GM19372 (cell line): ENCODE data around the gene IRS2.

Source experiments
- ATAC-seq: cut with Tn5 transposase; IDR thresholded peaks from one replicate; pipeline ENCODE4 v1.9.1; 2021; ENCODE audit warnings: mild to moderate bottlenecking, low read depth, moderate library complexity; ENCODE audit not compliant: unreplicated experiment

Gene IRS2

GRCh38 chr13:109782823-109783431 lies 3.5 kb downstream of the IRS2 start:
- no peak for ATAC-seq

GRCh38 chr13:109782066-109782822 lies 4.1 kb downstream of the IRS2 start:
- ATAC-seq, result no peak

GRCh38 chr13:109781384-109782065 lies 4.9 kb downstream of the IRS2 start:
- no peak for ATAC-seq

DNA sequence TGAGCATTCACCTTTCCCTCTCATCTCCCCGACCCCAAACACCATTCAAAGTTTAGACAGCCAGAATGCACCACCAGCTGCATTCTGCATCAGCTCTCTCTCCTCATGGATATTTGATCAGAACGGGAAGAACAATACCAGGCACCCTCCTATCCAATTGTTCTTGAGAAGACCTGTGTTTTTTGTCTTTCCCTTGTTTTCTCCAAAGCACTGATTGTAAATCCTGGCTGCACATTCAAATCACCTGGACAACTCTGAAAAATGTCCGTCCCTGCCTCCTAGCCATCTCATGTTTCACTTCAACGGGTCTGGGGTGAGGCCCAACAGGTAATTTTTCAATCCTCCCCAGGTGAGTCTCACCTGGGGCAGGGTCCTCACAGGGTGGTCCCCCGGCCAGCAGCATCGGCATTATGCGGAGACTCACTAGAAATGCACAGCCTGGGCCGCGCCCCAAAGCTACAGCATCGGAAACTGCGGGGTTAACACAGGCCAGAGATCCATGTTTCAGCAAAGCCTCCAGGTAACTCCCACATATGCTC lies 5.5 kb downstream of the IRS2 start:
- ATAC-seq, result no peak

GRCh38 chr13:109779876-109780510 lies 6.4 kb downstream of the IRS2 start:
- no peak for ATAC-seq

- no peak for ATAC-seq
Observed at GRCh38 chr13:109779074-109779473, 7.3 kb downstream of the IRS2 start.

DNA sequence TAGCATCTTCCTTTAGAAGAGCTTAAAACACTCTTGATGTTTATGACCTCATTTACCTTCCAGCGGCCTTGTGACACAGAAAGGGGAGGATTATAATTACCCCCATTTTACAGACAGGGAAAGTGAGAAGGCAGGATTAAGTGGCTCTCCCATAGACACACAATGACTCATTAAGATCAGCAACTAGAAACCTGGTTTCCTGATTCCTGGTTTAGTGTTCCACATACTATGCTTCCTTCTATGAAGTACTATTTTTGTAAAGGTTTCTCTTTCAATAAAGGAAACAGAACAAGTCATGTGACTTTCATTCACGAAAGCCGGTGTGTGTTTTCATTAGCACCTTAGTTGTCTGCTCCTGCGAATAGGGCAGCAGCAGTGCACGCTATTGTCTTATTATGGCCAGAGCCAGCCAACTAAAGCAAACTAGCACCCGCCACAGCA lies 8.3 kb downstream of the IRS2 start:
- no peak for ATAC-seq

- ATAC-seq, result no peak
Observed at GRCh38 chr13:109776575-109776974, 9.8 kb downstream of the IRS2 start.

DNA sequence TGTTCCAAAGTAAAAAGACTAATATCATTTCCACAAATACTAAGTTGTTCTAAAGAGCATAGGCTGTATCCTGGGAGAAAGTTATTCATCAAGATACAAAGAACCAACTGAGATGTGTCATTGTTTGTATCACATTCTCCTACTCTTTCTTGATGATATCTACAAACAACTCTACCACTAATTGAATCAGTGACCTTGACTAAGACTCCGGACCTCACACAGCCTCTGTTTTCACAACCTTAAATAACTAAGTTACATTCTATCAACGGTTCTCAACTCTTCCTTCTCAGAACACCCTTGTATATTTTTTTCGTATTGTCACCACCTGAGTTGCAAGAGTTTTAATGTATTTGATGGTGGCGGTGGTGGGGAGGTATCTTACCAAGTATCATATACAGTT lies 12.6 kb downstream of the IRS2 start:
- ATAC-seq, result no peak

DNA sequence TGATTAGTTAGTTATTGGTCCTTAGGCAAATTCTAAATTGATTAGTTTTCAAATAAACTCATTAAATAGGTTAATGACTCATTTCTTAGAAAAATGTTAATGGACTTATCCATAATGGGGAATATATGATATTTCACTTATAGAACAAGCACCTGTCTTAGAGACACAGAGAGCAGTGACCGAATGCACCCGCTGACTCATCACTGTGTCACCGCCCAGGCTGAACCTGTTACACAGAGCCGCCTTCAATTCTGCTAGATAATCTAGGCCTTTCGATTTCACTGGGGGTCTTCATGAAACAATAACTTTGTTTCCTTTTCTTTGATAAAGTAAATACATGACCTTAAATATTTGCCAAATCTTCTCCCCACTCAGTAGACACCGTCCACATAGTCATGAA lies 13.1 kb downstream of the IRS2 start:
- ATAC-seq, result no peak

GRCh38 chr13:109771926-109772325 lies 14.5 kb downstream of the IRS2 start:
- no peak for ATAC-seq

DNA sequence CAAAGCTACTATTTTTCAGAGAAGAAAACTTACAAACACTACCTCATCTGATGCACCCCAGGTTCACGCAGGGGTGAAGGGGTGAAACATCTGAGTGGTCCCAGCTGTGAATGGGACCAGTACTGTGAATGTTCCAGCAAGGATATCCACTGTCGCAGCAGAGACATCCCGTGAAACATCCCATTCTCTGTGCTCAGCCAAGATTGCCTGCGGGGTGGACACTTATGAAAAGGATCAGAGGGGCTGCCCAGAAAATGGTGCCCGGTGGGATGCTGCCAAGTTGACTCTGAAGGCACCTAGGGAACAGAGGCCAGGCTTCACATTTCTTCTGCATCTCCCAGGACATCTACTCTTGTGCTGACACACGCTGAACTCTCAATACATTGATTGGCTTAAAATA lies 15.9 kb downstream of the IRS2 start:
- no peak for ATAC-seq

DNA sequence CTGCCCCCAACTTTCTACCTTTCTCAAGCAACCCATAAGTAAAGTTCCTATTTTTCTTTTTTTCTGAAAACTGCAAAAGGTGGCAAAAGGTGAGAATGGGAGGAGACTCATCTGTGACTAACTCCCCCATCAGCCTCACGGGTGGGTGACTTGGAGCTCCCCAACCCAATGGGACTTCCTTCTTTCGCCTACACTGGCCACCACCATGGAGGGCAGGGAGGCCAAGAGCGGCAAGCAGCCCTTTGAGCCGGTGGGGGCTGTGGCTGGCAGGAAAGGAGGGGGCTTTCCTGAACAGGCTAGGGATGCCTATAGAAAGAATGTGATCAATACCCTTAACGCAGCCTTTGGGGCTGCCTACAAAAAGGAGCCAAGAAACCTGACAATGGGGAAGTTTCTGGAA lies 16.5 kb downstream of the IRS2 start:
- no peak for ATAC-seq

GRCh38 chr13:109769275-109769674 lies 17.1 kb downstream of the IRS2 start:
- ATAC-seq, result no peak

- ATAC-seq, result no peak
Observed at GRCh38 chr13:109768616-109769015, 17.8 kb downstream of the IRS2 start.

GRCh38 chr13:109768176-109768575 lies 18.2 kb downstream of the IRS2 start:
- ATAC-seq, result no peak

DNA sequence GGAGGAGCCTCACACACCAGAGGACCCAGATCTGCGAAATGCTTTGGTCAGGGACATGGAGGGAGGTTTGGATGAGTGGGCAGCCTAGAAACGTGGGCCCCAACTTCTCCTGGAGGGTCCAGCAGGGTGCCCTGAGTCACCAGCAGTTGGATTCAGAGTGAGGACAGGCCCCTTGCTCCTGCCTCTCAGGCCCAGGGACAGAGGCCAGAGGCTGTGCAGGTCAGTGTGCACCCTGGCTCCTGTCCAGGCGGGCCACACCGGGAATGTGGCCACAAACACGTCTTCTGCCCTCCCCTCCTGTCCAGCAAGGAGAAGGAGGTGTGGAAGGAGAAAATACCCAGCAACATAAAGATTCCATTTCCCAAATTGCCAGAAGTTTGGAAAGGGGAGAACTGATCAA lies 19.4 kb downstream of the IRS2 start:
- no peak for ATAC-seq

- ATAC-seq, result no peak
Observed at GRCh38 chr13:109764470-109765291, 21.7 kb downstream of the IRS2 start.

DNA sequence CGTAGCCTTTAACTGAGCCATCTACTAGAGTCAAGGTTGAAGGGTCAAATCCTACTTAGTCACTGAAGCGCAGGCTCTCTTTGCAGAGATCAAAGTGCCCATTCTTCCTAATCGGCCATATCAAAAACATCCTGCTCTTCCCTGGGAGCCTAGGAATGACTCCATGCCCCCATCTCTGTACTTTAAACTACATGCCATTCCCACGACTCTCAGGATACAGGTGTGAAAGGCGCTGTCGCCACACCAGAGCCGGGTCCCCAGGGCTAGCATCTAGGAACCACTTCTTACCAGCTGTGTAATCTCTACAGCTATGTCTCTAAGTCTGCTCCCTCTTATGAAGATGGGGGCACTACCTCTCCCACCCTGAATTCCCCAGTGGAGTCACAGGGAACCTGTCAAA lies 22.3 kb downstream of the IRS2 start:
- ATAC-seq, result no peak

DNA sequence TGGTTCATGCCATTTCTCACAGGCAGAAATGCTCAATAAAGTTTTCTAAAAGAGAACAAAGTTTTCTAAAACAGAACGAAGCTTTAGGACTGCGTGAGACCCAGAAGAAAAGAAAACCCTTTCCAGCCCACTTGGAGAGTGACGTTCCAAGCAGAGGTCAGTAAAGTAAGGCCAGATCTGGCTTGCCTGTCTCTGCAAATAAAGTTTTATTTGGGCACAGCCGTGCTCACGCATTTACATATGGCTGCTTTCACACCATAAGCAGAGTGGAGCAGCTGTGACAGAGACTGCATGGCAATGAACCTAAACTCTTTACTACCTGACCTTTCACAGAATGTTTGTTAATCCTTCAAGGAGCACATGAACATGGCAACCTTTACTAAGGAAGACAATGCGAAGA lies 23.6 kb downstream of the IRS2 start:
- no peak for ATAC-seq
